ENCODE data around the gene ZNF100.
"Not testable (repeated sequence)": the region's sequence is repeated elsewhere in the genome, so short reads cannot be mapped to it uniquely, and the experiment has no call there.

GRCh38 chr19:21726942-21727747 is 40.2 kb downstream of the ZNF100 start:
- TF ChIP-seq, protein P1, sequence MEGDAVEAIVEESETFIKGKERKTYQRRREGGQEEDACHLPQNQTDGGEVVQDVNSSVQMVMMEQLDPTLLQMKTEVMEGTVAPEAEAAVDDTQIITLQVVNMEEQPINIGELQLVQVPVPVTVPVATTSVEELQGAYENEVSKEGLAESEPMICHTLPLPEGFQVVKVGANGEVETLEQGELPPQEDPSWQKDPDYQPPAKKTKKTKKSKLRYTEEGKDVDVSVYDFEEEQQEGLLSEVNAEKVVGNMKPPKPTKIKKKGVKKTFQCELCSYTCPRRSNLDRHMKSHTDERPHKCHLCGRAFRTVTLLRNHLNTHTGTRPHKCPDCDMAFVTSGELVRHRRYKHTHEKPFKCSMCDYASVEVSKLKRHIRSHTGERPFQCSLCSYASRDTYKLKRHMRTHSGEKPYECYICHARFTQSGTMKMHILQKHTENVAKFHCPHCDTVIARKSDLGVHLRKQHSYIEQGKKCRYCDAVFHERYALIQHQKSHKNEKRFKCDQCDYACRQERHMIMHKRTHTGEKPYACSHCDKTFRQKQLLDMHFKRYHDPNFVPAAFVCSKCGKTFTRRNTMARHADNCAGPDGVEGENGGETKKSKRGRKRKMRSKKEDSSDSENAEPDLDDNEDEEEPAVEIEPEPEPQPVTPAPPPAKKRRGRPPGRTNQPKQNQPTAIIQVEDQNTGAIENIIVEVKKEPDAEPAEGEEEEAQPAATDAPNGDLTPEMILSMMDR (IDR thresholded peaks at IDR 0.05 in 8 of 11, conservative IDR thresholded peaks at IDR 0.05 in 3 of 11) = not testable (repeated sequence)
- not testable (repeated sequence) for TF ChIP-seq POLR2A, POLR2AphosphoS5 (IDR thresholded peaks at IDR 0.05)

Data from spleen (tissue), 7 donors.